Stimulated activated CD8-positive, alpha-beta memory T cell treated with anti-CD3 and anti-CD28 coated beads, Interleukin-7, amount 100 ng/mL, for 24 hours (primary cell): Measurements from ENCODE around the gene ZFHX3.

Experiments
- DNase-seq: peaks from one replicate; pipeline ENCODE4 v3.0.0-alpha.2; 2020; ENCODE audit warnings: low read depth

Gene ZFHX3

DNA sequence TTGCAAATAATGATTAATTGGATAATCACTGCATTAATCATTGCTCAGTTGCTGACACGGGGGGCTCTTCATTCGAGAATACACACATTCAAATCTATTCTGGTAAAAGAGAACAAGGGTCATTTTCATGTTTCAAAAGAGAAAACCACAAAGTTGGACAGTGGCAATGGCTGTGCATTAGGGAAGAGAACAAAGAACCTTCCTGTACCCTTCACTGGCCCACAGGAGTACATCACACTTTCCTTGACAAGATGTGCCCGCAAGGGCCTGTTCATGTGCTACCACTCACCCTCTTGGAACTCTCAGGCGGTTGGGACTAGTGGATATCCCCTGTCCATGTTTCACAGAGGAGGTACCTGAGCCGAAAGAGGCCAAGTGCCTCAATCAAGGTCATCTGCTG lies 223.2 kb downstream of the ZFHX3 start:
- no peak for DNase-seq

DNA sequence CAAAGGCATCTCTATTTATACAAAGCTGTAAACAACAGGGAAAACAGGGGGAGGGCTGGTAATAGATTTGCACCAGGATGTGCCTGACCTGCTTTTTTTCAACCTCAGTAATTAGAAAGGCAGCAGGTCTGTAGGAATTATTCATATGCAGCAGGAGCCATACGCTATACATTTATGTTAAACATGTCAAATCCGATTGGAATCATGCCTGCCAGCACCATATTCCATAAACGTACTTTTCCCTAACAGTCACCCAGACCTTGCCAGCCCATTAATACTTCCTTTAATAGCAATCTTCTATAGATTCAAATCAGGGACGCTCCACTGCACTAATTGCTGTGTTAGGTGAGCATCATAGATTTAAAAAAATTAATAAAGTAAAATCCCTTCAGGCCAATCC lies 223.9 kb downstream of the ZFHX3 start:
- DNase-seq: no peak

DNA sequence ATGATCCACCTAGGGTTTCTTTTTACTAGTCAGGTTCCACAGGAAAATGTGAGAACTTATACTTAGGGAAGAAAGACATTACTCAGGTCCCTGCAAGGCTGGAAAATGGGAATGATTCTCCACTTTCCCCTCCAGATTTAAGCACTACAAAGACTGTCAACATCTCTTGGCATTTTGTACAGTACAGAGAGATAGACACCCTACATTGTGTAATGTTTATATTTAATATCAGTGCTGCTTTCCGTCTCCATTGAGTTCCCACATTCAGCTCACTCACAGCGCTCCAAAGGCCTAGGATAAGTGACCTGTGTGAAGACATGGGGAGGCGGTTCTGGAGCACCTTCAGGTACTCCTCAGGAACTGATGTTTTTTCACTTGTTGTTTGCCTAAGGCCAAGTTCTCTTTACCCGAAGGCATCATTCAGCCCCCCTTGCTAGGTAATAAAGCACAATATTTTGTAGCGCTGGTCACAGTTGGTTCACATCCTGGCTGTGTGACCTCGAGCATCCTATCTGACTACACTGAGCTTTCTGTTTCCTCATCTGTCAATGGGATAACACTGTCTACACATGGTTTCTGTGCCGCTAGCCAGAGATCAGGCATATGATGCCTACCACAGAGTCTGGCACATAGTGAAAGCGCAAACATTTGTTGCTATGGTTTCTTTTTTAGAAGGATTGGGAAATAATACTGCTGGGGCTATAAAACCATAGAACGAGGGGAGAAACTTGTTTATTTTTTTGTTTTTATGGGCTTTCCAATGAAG lies 226.6 kb downstream of the ZFHX3 start:
- DNase-seq: no peak

DNA sequence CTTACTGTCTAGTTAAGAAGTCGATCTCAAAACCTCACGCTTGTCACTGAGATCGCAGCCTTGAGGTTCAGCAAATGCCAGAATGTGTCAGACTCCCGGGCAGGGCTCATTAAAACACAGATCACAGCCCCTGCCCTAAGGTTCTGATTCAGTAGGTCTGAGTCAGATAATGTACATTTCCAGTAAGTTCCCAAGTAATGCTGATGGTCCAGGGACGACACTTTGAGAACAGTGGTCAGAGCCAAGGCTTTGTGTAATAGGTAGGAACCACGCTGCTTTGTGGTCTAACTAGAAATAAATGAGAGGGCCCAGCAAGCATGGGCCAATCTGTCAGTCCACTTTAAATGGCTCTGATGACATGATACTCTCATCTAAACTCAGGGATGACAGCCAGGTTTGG lies 228.6 kb downstream of the ZFHX3 start:
- DNase-seq: no peak

DNA sequence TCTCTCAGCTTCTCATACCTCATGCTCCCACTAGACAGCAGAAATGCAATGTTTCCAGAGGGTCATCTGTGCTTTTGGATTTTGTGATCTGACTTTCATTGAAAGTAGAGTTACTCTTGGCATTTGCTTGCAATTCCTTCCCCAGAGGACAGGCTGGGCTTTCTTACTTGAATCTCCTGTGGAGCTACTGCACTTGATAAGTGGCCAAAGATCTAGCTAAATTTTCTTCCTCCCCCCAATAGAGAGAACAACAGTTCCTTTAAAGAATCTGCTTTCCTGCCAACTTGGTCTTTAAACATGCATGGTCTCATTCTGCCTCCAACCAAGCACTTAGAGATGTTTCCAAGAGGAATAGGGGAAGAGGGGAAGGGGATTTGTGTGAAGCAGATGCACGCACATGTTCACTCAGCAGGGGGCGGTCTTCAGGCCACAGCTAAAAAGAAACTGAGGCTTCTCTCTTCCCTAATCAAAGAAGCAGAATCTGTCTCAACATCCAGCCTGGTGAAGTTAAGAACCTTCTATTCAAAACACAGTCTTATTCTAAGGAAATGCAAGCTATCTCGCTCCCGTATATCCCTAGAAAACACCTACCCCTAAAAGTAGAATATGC lies 229.6 kb downstream of the ZFHX3 start:
- no peak for DNase-seq

DNA sequence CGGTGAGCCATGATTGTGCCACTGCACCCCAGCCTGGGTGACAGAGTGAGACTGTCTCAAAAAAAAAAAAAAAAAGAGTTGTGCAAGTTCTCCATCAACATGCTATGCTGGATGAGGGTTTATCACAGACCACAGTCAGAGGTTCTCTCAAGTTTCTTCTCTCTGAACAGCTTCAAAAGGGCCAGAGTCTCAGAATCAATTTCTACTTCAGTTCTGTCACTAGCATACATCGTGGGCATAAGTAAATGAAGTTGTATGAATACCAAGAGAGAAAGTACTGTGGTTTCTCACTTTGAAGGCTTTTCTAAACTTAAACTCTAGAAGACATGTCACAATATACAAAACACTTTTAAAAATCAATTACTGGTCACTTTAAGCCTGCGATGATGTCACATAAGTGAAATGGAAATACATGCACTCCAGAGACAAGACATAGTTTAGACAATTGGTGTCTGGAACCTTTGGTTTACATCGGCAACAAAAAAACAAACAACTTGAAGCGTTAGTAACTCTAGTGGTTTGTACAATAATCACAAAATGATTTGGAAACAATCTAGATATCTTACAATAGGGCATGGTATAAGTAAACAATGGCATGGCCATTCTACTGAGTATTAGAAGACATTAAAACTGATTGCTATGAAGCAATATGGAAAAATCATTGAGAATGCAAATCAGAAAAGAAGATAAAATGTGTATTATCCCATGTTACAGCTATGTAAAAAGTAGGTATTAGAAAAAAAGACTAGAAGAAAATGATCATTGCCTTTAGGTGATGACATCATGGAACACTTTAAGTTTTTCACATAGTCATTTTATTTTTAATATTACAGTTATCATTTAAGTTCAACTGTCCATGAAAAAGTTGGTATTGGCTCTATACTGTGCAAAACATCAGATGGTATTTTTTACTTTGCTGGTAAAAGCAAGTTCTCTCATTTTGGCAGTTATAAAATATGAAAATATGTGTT lies 232.3 kb downstream of the ZFHX3 start:
- DNase-seq: no peak

DNA sequence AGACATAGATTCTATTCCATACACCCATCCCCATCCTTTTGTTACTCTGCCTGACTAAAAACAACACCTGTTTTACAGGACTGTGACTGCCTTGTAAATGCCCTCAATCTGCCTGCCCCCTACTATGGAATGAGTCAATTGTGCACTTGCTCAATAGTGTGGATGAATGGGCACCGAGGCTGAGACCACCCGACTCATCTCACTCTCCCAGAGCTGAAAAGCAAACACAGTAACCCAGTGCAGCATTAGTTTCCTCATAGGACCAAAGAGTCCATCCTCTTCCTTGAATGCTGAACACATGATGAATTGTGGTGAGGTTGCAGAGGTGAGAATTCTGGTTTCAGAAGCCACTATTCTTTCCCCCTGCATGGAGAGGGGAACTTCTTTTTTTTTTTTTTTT lies 233.7 kb downstream of the ZFHX3 start:
- DNase-seq: no peak

DNA sequence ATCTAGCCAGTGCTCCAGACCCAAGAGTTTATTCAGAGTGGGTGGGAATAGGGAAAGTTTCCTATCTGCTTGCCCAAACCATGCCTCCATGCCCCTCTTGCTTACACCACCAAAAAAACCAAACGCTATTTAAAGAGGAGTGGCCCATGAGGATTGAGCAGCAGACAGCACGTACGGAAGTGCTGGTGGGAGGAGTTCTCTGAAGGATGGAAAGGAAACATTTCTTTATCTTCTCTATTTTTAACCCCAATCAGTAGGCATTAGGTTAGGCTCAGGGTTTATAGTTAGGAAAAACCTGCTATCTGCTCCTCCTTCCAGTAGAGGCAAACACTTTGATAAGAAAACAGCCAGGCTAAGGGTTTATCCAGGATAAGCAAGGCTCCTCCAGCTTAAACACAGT lies 235.3 kb downstream of the ZFHX3 start:
- no peak for DNase-seq

DNA sequence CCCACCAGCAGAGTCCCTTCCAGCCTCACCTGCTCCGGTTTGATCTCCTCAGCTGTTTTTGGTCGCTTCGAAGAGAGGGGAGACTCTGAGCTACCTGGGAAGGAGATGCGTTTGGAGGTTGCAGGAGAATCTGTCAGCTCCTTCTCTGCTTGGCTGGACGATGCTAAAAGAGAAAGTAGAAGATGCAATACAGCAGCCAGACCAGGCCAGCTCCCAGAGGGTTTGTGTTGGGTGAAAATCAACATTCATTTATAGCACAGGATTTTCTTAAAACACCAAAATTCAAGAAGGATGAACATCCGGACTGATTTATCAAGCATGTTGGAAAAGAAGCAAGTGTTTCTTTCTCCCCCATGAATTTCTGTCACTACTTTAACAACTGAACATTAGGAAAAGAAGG lies 236.1 kb downstream of the ZFHX3 start:
- DNase-seq: no peak

DNA sequence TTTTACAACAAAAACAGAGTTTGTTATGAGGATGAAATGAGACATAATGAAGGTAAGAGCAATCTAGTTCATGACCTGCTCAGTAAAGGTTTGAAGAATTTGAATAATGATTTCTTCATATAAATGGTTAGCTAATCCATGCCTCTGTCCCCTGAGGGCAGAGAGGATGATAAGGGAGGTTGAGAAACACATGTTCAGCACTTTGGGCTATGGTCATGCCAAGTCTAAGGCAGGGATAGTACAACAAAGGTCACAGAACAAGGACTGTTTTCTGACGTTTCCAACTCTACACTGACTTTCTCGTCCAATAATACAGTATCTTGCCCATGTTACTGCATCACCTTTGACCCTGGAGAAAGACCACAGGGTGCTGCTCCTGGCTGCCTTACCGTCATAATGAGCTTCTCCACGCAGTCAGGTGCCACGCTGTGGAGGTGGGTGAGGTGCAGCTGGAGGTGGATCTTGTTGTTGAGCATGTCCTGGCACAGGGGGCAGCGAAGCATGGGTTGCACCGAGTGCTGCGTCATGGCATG lies 236.7 kb downstream of the ZFHX3 start:
- DNase-seq: no peak

DNA sequence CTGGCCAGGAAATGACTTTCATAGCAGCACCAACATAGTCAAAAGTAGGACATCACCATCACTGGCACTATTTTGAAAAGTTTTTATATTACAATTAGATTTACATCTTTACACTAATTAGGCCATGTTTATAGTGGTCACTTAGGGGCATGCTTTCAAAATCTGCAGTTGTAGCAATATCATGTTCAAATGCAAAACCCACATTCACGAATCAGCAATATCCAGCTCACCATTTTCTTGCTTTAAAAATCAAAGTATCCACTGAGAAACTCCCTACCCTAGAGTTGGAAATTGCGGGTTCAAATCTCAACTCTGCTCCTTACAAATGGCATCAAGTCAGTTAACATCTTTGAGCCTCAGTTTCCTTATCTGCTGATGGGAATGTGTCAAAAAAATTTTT lies 237.4 kb downstream of the ZFHX3 start:
- no peak for DNase-seq

DNA sequence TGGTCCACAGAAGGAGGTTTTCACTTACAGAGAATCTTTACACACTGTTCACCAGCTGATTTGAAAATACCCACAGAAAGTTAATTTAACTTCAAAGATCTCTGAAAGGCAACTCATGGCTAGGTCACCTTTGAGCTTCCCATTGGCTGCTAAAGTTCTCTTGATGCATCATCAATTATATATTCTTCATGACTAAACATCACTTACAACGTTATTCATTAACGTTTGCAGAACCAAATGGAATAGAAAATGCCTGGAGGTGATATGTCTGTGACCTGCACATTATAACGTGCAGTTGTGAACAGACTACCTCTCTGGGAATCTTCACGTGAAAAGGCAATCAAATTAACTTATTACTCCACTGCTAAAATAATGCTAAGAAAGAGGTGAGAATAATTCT lies 238.5 kb downstream of the ZFHX3 start:
- no peak for DNase-seq

DNA sequence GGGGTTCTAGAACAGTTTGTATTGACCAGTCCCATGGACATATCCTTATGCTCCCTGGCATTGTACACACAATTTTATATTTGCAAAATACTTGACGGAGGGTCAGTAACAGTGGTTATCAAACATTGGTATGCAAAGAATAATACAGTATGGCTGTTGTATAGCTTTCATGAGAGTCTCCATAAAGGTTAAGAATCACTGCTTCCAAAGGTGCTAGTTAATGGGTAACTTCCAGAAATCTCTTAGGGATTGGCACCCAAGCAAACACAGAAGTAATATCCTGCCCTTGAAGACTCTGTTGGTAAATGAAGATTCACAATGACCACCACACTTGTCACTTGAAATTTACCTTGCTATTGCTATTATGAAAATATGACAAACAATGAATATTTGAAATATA lies 239.2 kb downstream of the ZFHX3 start:
- no peak for DNase-seq

DNA sequence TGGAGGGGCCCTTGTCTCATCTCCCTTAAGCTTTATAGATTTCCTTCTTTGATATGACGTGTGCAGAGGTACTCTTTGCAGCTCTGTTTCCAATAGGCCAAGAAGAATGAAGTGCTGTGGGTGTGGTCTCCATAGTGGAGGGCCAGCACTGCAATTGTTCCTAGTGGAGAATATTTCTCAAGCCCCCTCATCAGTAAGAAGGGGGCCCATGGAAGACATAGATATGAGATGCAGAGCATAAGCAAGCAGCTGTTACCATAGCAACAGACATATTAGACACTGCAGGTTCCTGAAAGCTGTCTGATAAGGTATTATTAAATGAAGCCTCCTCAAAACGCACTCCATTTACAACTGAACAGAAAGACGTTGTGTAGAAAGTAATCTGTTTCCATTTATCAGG lies 240.7 kb downstream of the ZFHX3 start:
- no peak for DNase-seq

DNA sequence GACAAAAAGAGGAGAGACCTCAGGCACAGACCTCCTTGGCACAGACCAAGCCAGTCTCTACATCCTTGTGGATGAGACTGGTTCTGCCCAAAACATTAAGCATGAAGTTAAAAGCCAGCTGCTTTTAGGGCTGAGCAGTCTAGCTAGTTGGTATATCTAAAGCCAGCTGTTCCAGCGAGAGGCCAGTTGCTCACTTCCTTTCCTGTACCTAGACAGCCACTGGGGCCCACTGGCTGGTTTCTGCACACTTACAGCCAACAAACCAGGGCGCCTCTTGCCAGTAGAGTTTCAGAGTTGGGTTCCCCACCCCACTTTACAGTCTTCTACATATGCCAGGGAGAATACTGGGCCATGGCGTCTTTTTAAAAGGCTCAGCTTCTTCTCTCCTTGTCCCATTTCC lies 242.4 kb downstream of the ZFHX3 start:
- no peak for DNase-seq

DNA sequence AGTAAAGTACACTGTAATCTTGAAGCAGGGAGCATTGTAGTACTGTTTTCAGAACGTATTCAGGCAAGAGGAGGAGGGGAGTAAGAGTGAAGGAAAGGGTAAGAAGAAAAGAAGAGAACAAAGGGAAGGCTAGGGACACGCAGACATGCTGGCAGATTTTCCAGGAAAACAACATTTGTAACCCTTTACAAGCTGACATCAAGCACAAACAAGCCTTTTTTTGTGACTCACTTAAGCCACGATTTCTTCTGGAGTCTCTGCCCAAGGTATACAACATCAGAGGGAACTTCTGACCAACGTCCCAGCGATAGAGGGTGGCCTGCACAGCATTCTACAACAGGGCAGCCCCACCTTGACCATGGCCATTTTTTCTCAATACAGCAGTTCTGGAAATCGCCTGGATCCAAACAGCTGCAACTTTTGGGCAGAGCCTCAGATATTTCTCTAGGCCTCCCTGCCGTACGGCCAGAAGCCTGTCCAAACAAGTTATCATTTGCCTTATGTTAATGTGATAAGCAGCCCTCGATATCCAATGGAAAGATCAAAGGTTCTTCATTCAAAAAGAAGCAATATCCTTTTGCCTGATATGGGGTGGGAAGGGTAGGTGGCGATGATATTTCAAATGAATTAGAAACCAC lies 247.3 kb downstream of the ZFHX3 start:
- no peak for DNase-seq

DNA sequence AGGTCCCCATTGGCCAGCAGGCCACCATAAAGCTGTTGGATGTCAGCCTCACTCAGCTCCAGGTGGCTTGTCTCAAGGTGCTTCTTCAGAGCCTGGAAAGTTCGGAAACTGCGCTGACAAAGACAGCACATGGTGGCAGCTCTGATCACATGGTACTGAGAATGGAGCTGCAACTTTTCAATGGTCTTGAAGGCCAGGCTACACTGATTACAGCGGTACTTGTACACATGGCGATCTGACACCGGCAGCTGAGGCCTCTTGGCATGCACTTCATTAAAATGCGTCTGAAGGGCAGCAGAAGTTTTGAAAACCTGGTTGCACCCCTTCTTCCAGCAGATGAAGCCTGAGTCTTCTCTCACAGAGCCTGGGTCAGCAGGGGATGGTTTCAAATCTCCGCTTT lies 249.7 kb downstream of the ZFHX3 start:
- no peak for DNase-seq

DNA sequence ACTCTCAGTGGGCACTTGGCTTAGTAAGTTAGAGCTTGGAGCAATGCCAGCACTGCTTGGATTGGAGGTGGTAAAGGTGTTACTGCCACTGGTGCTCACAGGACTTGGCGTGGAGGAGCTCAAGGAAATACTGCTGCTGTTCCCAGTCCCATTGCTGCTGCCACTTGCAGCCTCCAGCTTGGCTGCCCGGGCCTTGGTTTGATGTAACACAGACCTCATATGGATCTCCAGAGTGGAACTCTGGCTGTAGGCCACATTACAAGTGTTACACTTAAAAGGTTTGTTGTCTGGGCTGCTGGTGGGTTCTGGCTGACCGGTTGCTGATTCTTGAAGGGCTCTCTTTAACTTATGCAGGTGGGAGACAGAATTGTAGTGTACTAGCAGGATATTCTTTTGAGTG lies 250.3 kb downstream of the ZFHX3 start:
- DNase-seq: no peak

DNA sequence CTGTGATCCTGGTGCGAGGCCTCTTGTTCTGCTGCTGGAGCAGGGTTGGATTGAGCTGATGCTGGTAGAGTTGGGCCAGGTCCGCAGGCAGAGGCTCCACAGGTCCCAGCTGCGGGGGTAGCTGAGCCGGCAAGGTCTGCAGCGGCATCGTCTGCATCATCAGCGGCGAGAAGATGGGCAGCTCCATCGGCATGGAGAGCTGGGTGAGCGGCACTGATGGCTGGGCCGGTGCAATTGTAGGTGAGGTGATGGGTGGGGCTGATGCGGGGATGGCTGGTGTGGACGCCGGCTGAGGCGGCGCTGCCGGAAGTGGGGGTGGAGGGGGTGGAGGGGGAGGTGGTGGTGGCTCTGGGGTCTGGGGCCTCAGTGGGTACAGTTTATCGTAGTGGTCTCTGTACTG lies 251.7 kb downstream of the ZFHX3 start:
- no peak for DNase-seq

DNA sequence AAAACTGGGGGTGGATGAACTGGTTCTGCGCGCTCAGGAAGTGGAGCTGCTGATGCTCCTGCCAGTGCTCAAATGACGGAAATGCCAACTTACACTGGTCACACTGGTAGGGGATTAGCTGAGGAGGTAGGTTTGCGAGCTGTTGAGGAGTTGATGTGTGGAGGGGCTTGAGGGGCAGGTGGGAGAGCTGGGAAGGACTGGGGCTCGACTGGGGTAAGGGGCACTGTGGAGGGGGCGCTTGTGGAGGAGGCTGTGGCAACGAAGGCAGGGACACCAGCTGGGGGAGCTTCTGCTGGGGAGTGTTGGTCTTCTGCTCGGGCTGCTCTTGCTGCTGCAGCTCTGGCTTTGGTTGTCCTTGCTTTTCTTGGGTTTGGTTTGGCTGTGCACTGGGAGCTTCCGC lies 252.9 kb downstream of the ZFHX3 start:
- no peak for DNase-seq

DNA sequence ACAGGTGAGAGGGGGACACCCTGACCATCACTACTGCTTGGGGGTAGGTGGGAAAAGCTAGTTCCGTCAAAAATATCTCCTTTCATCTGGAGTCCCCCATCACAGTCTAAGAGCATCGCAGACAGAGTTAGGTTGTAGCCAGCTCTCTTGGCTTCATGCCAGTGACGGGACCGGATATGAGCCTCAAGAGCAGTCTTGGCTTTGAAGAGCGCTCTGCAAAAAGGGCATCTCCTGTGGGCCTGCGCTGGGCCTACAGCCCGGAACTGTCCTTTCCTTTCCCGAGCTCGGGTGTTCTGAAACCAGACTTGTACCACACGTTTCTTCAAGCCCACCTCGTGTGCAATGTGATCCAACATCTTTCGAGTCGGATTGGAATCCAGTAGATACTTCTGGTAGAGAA lies 253.6 kb downstream of the ZFHX3 start:
- DNase-seq: no peak

DNA sequence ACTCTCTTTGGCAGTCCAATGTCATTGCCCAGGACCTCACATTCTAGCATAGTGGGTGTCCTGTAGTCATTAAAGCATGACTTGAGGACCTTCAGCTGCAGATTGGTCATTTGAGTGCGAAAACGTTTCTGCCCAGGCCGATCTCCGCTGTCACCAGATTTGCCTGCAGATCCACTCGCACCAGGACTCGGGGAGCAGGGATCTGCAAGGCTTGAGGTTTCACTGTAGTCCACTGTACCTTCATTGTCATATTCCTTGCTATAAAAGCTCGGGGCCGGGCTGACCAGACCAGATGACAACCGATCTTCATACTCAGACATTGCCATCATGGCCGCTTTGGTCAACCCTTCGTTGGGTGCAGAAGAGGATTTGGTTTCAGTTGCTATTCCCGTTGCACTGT lies 254.2 kb downstream of the ZFHX3 start:
- no peak for DNase-seq
